Endodermal cell (in vitro differentiated cells): ENCODE measurements around the gene CHRDL2. TPM values are rescaled to one million over a fixed set of nuclear protein-coding genes. Genes with fewer than 3 reads are reported as not detected.

ENCODE experiments used
- DNase-seq: peaks from one replicate; pipeline ENCODE4 v3.0.0-alpha.2; 2017
- H3K27ac ChIP-seq: 2 replicates; pipeline ENCODE4 v1.5.1; 2013; ENCODE audit warnings: mild to moderate bottlenecking, low read depth, low read length, moderate library complexity
- H3K27me3 ChIP-seq: 2 replicates; pipeline ENCODE4 v1.6.1; 2013; ENCODE audit warnings: mild to moderate bottlenecking, low read length, moderate library complexity; ENCODE audit not compliant: insufficient read depth, control insufficient read depth, poor library complexity, severe bottlenecking
- H3K36me3 ChIP-seq: 2 replicates; pipeline ENCODE4 v1.7.0; 2013; ENCODE audit warnings: mild to moderate bottlenecking, low read length, moderate library complexity; ENCODE audit not compliant: control insufficient read depth, insufficient read depth
- H3K4me1 ChIP-seq: one replicate; pipeline ENCODE4 v1.7.0; 2013; ENCODE audit warnings: low read length; ENCODE audit not compliant: control insufficient read depth, insufficient read depth
- H3K4me3 ChIP-seq: 2 replicates; pipeline ENCODE4 v1.5.1; 2013; ENCODE audit warnings: mild to moderate bottlenecking, low read length, moderate library complexity
- H3K9ac ChIP-seq: 2 replicates; pipeline ENCODE4 v1.6.1; 2013; ENCODE audit warnings: mild to moderate bottlenecking, low read length, moderate library complexity; ENCODE audit not compliant: poor library complexity, severe bottlenecking; ENCODE audit errors: extremely low read depth
- H3K9me3 ChIP-seq: 2 replicates; pipeline ENCODE4 v1.6.1; 2013; ENCODE audit warnings: mild to moderate bottlenecking, low read length, moderate library complexity; ENCODE audit not compliant: control insufficient read depth
- H3K27ac Mint-ChIP-seq: 2 replicates; pipeline ENCODE4 v1.8.0; 2020; ENCODE audit warnings: mixed read lengths
- H3K27me3 Mint-ChIP-seq: 2 replicates; pipeline ENCODE4 v1.8.0; 2021; ENCODE audit warnings: mild to moderate bottlenecking, mixed read lengths; ENCODE audit not compliant: insufficient read depth
- H3K36me3 Mint-ChIP-seq: 2 replicates; pipeline ENCODE4 v1.8.0; 2020; ENCODE audit warnings: low read depth, mixed read lengths
- H3K4me1 Mint-ChIP-seq: 2 replicates; pipeline ENCODE4 v1.8.0; 2020; ENCODE audit warnings: mixed read lengths
- H3K4me3 Mint-ChIP-seq: 2 replicates; pipeline ENCODE4 v1.8.0; 2020; ENCODE audit warnings: mild to moderate bottlenecking, moderate library complexity, mixed read lengths
- H3K9me3 Mint-ChIP-seq: 2 replicates; pipeline ENCODE4 v1.8.0; 2020; ENCODE audit warnings: mild to moderate bottlenecking, mixed read lengths
- CTCF ChIP-seq: fragments of 200-600 bp; sonication (generic); conservative IDR thresholded peaks from 2 replicates; pipeline ENCODE4 v1.5.0; 2021; ENCODE audit warnings: antibody characterized with exemption, mild to moderate bottlenecking
- WGBS, 2 experiments: methylation state at CpG; one replicate each; pipeline versions ENCODE4 v1.1.5 to v1.1.7; 2013; ENCODE audit warnings: missing lambda C conversion rate in 2 of 2, mixed read lengths in 1 of 2; ENCODE audit not compliant: insufficient coverage in 1 of 2, insufficient read length in 1 of 2; 5-methylcytosine and 5-hydroxymethylcytosine counted together
- total RNA-seq, 2 donors: library from RNA; stranded (reverse); fragmentation: NEBNext Ultra II Directional in 1 of 2; extraction: Animal tissue kit (Norgen Biotek cat#: 25700) in 1 of 2; gene quantifications; 2 replicates in 1 of 2; 3 replicates in 1 of 2; pipeline ENCODE4 v1.2.1, GENCODE V29; 2021

CHRDL2 gene
- total RNA-seq, 2 donors from 2014 or later = 0.44 to 1.2 TPM

GRCh38 chr11:74766905-74767304 lies 35.7 kb upstream of the CHRDL2 start:
- whole genome bisulfite sequencing, 2 experiments = 80% methylated on average over 1 of the region's 1 CpG; no CpG with 5 or more reads in 1 of the 2 experiments
- Histone ChIP-seq H3K4me3 (no peak overlapping the region), H3K4me1 (no peaks in the 10 kb centered on the region), H3K27me3 (no peaks in the 10 kb centered on the region), H3K9me3 (peaks cover 24% of the 10 kb centered on the region), H3K36me3 (peaks cover 26% of the 10 kb centered on the region), H3K27ac (no peak overlapping the region), H3K9ac (no peak overlapping the region)
- Mint-ChIP-seq H3K9me3 (no peaks in the 10 kb centered on the region), H3K27me3 (no peaks in the 10 kb centered on the region), H3K36me3 (peaks cover 26% of the 10 kb centered on the region), H3K27ac (no peak overlapping the region), H3K4me1 (no peaks in the 10 kb centered on the region), H3K4me3 (no peak overlapping the region)
- no peak for TF ChIP-seq CTCF
- no peak for DNase-seq

GRCh38 chr11:74756571-74756970 lies 25.3 kb upstream of the CHRDL2 start:
- no peak for TF ChIP-seq CTCF
- H3K9ac ChIP-seq = no peak overlapping the region
- H3K4me3 ChIP-seq = peak overlapping the region; percentile 64
- H3K36me3 Mint-ChIP-seq = peaks cover 7% of the 10 kb centered on the region
- no peaks in the 10 kb centered on the region for H3K27me3 Mint-ChIP-seq
- no peak overlapping the region for H3K4me3 Mint-ChIP-seq
- H3K27me3 ChIP-seq = no peaks in the 10 kb centered on the region
- H3K36me3 ChIP-seq = no peaks in the 10 kb centered on the region
- peaks cover 6% of the 10 kb centered on the region for H3K9me3 Mint-ChIP-seq
- peaks cover 30% of the 10 kb centered on the region for H3K4me1 Mint-ChIP-seq
- no peak overlapping the region for H3K27ac ChIP-seq
- peaks cover 7% of the 10 kb centered on the region for H3K4me1 ChIP-seq
- WGBS, 2 experiments = 92 to 97% methylated on average over 1 of the region's 1 CpG
- no peaks in the 10 kb centered on the region for H3K9me3 ChIP-seq
- H3K27ac Mint-ChIP-seq = no peak overlapping the region
- DNase-seq = no peak

GRCh38 chr11:74755395-74755995 lies 24.3 kb upstream of the CHRDL2 start:
- peak overlapping the region; percentile 58 for H3K27ac Mint-ChIP-seq
- H3K9me3 ChIP-seq = no peaks in the 10 kb centered on the region
- no peaks in the 10 kb centered on the region for H3K27me3 Mint-ChIP-seq

More at GRCh38 chr11:74755395-74755995, 24.3 kb upstream of the CHRDL2 start:
- no peak for TF ChIP-seq CTCF
- Histone ChIP-seq H3K4me3 (peak overlapping the region; percentile 64), H3K4me1 (peaks cover 7% of the 10 kb centered on the region), H3K36me3 (no peaks in the 10 kb centered on the region), H3K9ac (peak overlapping the region; percentile 6), H3K27ac (no peak overlapping the region), H3K27me3 (no peaks in the 10 kb centered on the region)
- 0% methylated on average over 1 of the region's 1 CpG; no CpG with 5 or more reads in 1 of the 2 experiments for WGBS, 2 experiments
- peaks cover 6% of the 10 kb centered on the region for H3K9me3 Mint-ChIP-seq
- H3K36me3 Mint-ChIP-seq = peaks cover 11% of the 10 kb centered on the region
- H3K4me3 Mint-ChIP-seq = peak overlapping the region; percentile 26
- DNase-seq = peak; percentile 54
- peaks cover 33% of the 10 kb centered on the region for H3K4me1 Mint-ChIP-seq
